HG03039 (cell line): Measurements from ENCODE around the gene APOC4.
"Not testable (repeated sequence)": the region's sequence is repeated elsewhere in the genome, so short reads cannot be mapped to it uniquely, and the experiment has no call there.

ENCODE experiments used
- ATAC-seq: cut with Tn5 transposase; IDR thresholded peaks from one replicate; pipeline ENCODE4 v1.9.1; 2021; ENCODE audit warnings: mild to moderate bottlenecking, moderate library complexity; ENCODE audit not compliant: unreplicated experiment

The APOC4 gene

GRCh38 chr19:44942067-44942571 is at the start of gene APOC4:
TSS of gene APOC4 (plus strand) at chr19:44942237. CDS start at chr19:44942278, 41 bp downstream.
- no peak for ATAC-seq

GRCh38 chr19:44892932-44893331 is 49.1 kb upstream of the APOC4 start:
- ATAC-seq, result no peak

DNA sequence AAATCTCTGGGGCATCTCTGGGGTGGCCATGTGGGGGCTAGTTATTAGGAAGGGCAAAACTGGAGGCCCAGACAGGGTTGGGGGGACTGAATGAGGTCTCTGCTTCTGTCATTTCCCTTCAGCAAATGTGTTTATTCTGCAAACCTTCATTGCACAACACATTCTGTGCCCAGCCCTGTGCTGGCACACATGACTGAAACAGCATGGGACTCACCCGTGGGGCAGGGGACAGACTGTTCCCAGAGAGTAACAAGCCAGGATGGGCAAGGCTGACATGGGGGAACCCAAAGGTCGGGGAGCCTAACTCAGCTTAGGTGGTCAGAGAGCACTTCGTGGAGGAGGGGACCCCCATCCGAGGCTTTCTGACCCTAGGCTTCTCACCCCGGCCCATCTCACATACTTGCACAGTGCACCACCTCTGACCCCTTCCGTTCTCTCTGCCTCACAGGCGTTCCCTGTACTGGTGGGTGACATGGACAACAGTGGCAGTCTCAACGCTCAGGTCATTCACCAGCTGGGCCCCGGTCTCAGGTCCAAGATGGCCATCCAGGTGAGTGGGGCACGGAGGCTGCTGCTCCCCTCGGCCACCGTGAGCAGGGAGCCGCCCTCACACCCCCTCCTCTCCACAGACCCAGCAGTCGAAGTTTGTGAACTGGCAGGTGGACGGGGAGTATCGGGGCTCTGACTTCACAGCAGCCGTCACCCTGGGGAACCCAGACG is 48.5 kb upstream of the APOC4 start:
- no peak for ATAC-seq

GRCh38 chr19:44894052-44894400 is 48.0 kb upstream of the APOC4 start:
- ATAC-seq, result no peak

DNA sequence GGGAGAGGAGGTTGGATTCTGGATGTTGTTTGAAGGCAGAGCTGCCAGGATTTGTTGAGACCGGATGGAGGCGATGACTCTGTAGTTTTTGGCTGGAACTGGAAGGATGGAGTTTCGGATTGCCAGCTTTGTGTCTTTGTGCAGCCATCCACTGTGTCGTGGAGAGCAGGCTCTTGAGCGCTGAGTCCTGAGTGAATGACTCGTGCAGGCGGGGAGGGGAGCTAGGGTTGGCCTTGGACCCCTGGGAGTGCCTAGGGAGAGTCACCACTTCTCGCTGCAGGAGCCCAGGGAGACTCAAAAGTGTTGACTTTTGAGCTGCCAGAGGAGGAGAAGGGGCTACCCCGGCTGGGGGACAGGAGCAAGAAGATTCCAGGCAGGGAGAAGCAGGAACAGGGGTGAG is 47.1 kb upstream of the APOC4 start:
- no peak for ATAC-seq

GRCh38 chr19:44897835-44898234 is 44.2 kb upstream of the APOC4 start:
- no peak for ATAC-seq

DNA sequence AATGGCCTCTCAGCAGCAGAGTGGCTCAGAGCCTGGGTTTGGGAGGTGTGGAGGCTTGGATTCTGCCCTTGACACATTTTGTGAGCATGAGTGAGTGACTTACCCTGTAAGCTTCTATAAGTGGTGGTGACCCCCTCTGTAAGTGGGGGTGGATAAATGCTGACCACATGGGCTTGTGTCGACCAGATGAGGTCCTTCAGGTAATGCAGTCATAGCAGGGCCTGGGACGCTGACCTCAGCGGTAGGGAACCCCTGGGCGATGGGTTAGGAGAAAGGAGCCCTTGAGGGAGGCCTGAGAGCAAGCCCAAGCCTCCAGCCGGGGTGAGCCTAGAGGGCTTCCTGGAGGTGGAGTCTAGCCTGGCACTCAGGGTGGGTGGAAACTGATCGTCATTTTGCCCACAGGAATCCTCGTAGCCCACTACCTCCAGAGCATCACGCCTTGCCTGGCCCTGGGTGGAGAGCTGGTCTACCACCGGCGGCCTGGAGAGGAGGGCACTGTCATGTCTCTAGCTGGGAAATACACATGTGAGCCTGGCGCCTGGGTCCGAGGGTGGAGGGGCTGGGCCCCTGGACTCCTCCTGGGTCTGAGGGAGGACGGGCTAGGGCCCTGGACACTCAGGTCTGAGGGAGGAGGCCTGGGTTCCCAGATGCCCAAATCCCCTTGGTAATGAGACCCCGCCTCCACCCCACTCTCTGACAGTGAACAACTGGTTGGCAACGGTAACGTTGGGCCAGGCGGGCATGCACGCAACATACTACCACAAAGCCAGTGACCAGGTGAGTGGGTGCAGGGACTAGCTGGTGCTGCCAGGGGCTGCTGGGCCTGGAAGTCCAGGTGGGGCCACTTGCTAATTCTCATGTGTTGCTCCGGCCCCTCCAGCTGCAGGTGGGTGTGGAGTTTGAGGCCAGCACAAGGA is 41.5 kb upstream of the APOC4 start:
- ATAC-seq, result no peak

- ATAC-seq, result no peak
Observed at GRCh38 chr19:44903216-44903601, 38.8 kb upstream of the APOC4 start.

GRCh38 chr19:44903602-44904425 is 38.2 kb upstream of the APOC4 start:
- no peak for ATAC-seq

- no peak for ATAC-seq
Observed at GRCh38 chr19:44904426-44904994, 37.5 kb upstream of the APOC4 start.

- ATAC-seq, result no peak
Observed at GRCh38 chr19:44905437-44906160, 36.4 kb upstream of the APOC4 start, which contains the start of gene APOE. TSS of gene APOE (plus strand) at chr19:44905796. CDS start at chr19:44906625, 829 bp downstream.

- ATAC-seq, result no peak
Observed at GRCh38 chr19:44907613-44908012, 34.4 kb upstream of the APOC4 start.

DNA sequence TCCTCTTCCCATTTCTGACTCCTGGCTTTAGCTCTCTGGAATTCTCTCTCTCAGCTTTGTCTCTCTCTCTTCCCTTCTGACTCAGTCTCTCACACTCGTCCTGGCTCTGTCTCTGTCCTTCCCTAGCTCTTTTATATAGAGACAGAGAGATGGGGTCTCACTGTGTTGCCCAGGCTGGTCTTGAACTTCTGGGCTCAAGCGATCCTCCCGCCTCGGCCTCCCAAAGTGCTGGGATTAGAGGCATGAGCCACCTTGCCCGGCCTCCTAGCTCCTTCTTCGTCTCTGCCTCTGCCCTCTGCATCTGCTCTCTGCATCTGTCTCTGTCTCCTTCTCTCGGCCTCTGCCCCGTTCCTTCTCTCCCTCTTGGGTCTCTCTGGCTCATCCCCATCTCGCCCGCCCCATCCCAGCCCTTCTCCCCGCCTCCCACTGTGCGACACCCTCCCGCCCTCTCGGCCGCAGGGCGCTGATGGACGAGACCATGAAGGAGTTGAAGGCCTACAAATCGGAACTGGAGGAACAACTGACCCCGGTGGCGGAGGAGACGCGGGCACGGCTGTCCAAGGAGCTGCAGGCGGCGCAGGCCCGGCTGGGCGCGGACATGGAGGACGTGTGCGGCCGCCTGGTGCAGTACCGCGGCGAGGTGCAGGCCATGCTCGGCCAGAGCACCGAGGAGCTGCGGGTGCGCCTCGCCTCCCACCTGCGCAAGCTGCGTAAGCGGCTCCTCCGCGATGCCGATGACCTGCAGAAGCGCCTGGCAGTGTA is 33.8 kb upstream of the APOC4 start:
- no peak for ATAC-seq

DNA sequence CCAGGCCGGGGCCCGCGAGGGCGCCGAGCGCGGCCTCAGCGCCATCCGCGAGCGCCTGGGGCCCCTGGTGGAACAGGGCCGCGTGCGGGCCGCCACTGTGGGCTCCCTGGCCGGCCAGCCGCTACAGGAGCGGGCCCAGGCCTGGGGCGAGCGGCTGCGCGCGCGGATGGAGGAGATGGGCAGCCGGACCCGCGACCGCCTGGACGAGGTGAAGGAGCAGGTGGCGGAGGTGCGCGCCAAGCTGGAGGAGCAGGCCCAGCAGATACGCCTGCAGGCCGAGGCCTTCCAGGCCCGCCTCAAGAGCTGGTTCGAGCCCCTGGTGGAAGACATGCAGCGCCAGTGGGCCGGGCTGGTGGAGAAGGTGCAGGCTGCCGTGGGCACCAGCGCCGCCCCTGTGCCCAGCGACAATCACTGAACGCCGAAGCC is 33.2 kb upstream of the APOC4 start:
- no peak for ATAC-seq

- ATAC-seq, result no peak
Observed at GRCh38 chr19:44909775-44910174, 32.3 kb upstream of the APOC4 start.

DNA sequence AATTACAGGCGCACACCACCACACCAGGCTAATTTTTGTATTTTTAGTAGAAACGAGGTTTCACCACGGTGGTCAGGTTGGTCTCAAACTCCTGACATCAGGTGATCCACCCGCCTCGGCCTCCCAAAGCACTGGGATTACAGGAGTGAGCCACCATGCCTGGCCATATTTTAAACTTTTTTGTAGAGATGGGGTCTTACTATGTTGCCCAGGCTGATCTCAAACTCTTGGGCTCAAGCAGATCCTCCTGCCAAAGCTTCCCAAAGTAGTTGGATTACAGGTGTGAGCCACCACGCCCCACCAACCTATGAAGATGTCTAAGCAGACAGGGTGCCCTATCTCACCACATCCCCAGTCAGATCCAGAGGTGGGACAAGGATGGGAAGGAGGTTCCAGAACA is 30.1 kb upstream of the APOC4 start:
- ATAC-seq, result not testable (repeated sequence)

DNA sequence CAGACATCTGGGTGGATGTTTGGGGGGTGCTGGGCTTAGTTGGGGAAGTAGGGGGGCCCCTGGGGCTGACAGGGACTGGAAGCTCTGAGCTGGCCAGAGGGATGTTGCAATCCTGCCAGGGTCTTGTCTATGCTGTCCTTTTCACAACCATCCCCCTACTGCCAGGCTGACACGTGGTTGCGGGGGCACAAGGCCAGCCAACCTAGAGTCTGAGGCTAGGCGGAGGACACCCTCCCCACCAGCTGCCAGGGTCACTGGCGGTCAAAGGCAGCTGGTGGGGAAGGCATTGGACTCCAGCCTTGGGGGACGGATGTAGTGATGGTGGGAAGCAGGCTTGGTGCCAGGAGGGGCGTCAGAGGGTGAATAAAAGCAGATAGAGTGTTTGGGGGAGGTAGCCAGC is 29.2 kb upstream of the APOC4 start:
- no peak for ATAC-seq

DNA sequence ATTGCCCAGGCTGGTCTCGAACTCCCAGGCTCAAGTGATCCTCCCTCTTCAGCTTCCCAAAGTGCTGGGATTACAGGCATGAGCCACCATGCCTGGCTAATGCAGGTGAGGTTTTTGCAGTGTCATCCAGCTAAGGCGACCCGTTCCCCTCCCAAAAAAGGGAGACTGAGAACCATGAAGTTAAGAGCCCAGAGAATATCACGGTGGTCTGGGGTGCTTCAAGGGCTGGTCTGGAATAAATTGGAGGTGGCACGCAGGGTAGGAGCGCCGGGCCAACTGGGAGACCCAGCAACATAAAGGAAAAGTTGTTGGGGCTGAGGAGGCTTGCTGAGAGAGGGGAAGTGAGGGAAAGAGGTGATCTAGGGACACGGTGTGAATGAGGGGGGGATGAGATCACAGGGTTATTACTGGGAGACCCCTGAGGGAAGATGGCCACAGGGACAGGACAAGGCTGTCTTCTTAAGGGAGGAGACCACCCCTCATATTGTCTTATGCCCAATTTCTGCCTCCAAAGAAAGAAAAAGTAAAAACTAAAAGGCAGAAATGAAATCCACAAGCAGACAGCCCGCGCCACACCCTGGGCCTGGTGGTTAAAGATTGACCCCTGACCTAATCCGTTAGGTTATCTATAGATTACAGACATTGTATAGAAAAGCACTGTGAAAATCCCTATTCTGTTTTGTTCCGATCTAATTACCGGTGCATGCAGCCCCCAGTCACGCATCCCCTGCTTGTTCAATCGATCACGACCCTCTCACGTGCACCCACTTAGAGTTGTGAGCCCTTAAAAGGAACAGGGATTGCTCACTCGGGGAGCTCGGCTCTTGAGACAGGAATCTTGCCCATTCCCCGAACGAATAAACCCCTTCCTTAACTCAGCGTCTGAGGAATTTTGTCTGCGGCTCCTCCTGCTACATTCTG is 28.3 kb upstream of the APOC4 start:
- ATAC-seq, result not testable (repeated sequence)
